DND-41 (cell line): ENCODE data around the gene TMEM121.

ENCODE experiments used
- ATAC-seq: fragments of 200-7000 bp; cut with Tn5 transposase; 3 replicates; pipeline ENCODE4 v1.9.1; 2021; ENCODE audit warnings: low read depth; ENCODE audit not compliant: insufficient read depth
- DNase-seq: peaks from one replicate; pipeline ENCODE4 v3.0.0-alpha.2; 2020
- H2AFZ ChIP-seq: 2 replicates; pipeline ENCODE4 v1.6.0; 2012; ENCODE audit warnings: low read depth, low read length
- H3K27ac ChIP-seq: 2 replicates; pipeline ENCODE4 v1.5.1; 2012; ENCODE audit warnings: low read length, inconsistent platforms
- H3K27me3 ChIP-seq: fragments of 200-600 bp; sonication (generic); 2 replicates; pipeline ENCODE4 v1.6.0; 2012; ENCODE audit warnings: low read length, mild to moderate bottlenecking, inconsistent platforms; ENCODE audit not compliant: insufficient read depth, poor library complexity
- H3K36me3 ChIP-seq: 2 replicates; pipeline ENCODE4 v1.5.1; 2012; ENCODE audit warnings: low read length, inconsistent platforms; ENCODE audit not compliant: insufficient read depth
- H3K4me1 ChIP-seq: 2 replicates; pipeline ENCODE4 v1.5.1; 2012; ENCODE audit warnings: mild to moderate bottlenecking, low read length; ENCODE audit not compliant: insufficient read depth
- H3K4me2 ChIP-seq: 2 replicates; pipeline ENCODE4 v1.6.0; 2012; ENCODE audit warnings: mild to moderate bottlenecking, moderate library complexity, low read length, inconsistent platforms; ENCODE audit not compliant: insufficient read depth
- H3K4me3 ChIP-seq, 2 experiments: fragments of 200-600 bp in 1 of 2; shearing (Covaris generic) in 1 of 2; 2 replicates each; pipeline ENCODE4 v1.5.1; 2012 to 2016; ENCODE audit warnings: inconsistent platforms in 2 of 2, low read length in 2 of 2, mild to moderate bottlenecking in 2 of 2, low read depth in 1 of 2, moderate library complexity in 1 of 2
- H3K79me2 ChIP-seq: 2 replicates; pipeline ENCODE4 v1.6.0; 2012; ENCODE audit warnings: low read length, inconsistent platforms; ENCODE audit not compliant: insufficient read depth
- H3K9ac ChIP-seq: 2 replicates; pipeline ENCODE4 v1.6.0; 2012; ENCODE audit warnings: low read depth, mild to moderate bottlenecking, inconsistent platforms, low read length, moderate library complexity
- H3K9me3 ChIP-seq: 2 replicates; pipeline ENCODE4 v1.5.1; 2012; ENCODE audit warnings: low read length, moderate library complexity, mild to moderate bottlenecking, inconsistent platforms; ENCODE audit not compliant: insufficient read depth, severe bottlenecking
- H4K20me1 ChIP-seq: 2 replicates; pipeline ENCODE4 v1.6.0; 2012; ENCODE audit warnings: low read length; ENCODE audit not compliant: insufficient read depth
- EZH2 ChIP-seq: IDR thresholded peaks from 3 replicates; pipeline ENCODE4 v1.6.1; 2012; ENCODE audit warnings: borderline replicate concordance, low read depth, mild to moderate bottlenecking, moderate library complexity, low read length, inconsistent platforms; ENCODE audit not compliant: severe bottlenecking
- TF ChIP-seq, protein P1 (sequence below): IDR thresholded peaks from 2 replicates; pipeline ENCODE4 v1.5.1; 2012; ENCODE audit warnings: borderline replicate concordance, low read length, moderate library complexity, mild to moderate bottlenecking; ENCODE audit not compliant: poor library complexity, severe bottlenecking; ENCODE audit errors: extremely low read depth

Gene TMEM121

DNA sequence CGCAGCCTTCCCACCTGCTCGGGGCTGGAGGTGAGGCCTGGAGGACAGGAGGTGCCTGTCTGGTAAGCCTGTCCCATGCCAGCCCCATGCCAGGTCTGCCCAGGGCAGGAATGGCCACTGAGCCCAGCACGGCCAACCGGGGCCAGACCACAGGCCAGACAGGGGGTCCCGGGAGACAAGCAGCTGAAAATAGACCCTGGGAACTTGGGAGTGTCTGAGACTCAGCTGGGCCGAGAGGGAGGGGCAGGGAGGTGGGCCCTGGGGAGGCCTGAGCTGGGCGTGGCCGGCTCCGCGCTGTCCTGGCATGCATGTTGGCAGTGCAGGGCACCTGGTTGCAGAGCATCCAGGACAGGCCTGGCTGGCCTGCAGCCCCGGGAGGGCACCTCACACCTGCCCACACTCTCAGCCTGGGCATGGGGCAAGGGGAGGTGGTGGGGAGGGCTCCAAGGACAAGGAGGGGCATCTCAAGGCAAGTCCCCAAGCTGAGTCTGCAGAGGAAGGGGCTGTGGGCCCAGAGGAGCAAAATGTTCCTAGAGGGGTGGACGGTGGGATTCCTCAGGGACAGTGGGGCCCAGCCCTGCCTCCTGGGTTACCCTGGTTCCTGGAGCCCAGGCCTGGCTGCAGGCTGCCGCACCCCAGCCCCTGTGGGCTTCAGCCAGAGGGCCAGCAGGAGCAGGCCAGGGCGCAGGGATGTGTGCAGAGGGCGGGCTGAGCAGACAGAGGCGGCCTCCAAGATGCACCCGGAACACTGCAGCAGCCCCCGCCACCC is 42.9 kb upstream of the TMEM121 start:
- Histone ChIP-seq H3K9me3 (no peaks in the 10 kb centered on the region), H3K36me3 (no peaks in the 10 kb centered on the region), H2AFZ (no peak overlapping the region), H3K79me2 (no peaks in the 10 kb centered on the region), H3K4me1 (peaks cover 37% of the 10 kb centered on the region), H3K4me2 (no peak overlapping the region), H3K4me3 (no peak overlapping the region), H3K9ac (no peak overlapping the region; the same call in 1 of the 2 replicates), H3K27ac (no peak overlapping the region), H3K27me3 (peaks cover 13% of the 10 kb centered on the region), H4K20me1 (peaks cover 9% of the 10 kb centered on the region)
- no peak for DNase-seq
- no peak for ATAC-seq
- no peak for TF ChIP-seq EZH2
- TF ChIP-seq, protein P1, sequence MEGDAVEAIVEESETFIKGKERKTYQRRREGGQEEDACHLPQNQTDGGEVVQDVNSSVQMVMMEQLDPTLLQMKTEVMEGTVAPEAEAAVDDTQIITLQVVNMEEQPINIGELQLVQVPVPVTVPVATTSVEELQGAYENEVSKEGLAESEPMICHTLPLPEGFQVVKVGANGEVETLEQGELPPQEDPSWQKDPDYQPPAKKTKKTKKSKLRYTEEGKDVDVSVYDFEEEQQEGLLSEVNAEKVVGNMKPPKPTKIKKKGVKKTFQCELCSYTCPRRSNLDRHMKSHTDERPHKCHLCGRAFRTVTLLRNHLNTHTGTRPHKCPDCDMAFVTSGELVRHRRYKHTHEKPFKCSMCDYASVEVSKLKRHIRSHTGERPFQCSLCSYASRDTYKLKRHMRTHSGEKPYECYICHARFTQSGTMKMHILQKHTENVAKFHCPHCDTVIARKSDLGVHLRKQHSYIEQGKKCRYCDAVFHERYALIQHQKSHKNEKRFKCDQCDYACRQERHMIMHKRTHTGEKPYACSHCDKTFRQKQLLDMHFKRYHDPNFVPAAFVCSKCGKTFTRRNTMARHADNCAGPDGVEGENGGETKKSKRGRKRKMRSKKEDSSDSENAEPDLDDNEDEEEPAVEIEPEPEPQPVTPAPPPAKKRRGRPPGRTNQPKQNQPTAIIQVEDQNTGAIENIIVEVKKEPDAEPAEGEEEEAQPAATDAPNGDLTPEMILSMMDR: no peak

DNA sequence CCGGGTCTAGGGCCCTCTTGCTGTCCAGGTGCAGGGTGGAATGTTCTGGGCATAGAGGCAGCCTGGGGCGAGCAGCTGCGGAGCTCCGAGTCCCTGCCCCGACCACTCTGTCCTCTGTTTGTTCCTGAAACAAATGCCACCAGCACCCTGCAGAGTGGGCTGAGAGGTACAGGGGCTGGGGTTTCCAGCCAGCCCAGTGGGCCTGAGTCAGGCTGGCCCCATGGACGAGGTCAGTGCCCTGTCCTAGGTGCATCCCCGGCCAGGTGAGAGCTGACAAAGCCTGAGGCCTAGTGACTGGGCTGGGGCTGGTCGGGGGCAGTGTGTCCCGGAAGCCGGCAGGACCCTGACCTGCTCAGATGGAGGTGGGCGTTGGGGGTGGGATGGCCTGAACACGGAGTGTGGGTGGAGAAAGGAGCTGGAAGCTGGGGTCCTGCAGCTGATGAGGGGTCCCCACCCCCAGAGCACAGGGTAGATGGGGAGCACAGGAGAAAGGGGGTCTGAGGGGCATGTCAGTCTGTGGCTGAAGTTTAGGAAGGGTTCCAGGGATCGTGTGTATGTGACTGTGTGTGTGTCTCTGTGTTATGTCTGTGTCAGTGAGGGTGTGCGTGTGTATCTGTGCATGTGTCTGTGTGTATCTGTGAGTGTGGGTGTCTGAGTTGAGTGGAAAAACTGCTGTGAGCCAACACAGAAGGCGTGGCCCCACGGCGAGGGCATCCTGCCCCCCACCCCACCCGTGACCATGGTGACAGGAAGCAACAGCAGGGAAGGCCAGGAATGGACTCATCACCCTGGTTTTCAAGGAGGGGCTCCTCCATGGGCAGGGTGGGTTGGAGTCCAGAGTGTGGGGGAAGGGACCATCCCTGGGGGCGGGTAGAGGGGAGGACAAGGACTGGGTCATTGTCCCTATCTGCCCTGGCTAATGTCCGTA is 42.0 kb upstream of the TMEM121 start:
- peaks cover 12% of the 10 kb centered on the region for H3K27me3 ChIP-seq
- H3K36me3 ChIP-seq: no peaks in the 10 kb centered on the region
- H3K4me1 ChIP-seq: peaks cover 45% of the 10 kb centered on the region

DNA sequence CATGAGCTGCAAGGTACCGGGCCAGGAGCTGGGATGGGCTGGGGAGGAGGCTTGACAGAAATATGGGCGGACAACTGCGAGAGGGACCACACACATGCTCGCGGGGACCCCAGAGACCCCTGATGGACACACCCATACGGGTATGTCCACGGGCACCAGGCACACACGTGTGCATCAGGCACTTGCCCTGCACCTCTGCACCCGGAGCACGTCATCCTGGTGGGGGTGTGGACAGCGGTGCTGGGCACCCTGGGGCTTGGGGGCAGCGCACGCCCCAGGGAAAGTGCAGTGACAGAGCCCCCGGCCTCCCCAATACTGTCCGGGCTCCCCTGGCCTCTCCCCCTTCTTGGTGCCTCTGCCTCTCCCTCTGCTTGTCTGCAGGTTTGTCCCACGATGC is 41.4 kb upstream of the TMEM121 start:
- Histone ChIP-seq H3K27ac (no peak overlapping the region), H4K20me1 (peaks cover 7% of the 10 kb centered on the region), H3K36me3 (no peaks in the 10 kb centered on the region), H3K79me2 (no peaks in the 10 kb centered on the region), H2AFZ (no peak overlapping the region), H3K4me2 (no peak overlapping the region), H3K4me1 (peaks cover 48% of the 10 kb centered on the region), H3K9ac (no peak overlapping the region), H3K4me3 (no peak overlapping the region), H3K27me3 (peaks cover 5% of the 10 kb centered on the region), H3K9me3 (no peaks in the 10 kb centered on the region)
- ATAC-seq (no peak), DNase-seq (no peak)
- TF ChIP-seq EZH2: no peak
- TF ChIP-seq, protein P1: no peak

More for the DNA sequence above, 42.0 kb upstream of the TMEM121 start:
- Histone ChIP-seq H3K4me3 (no peak overlapping the region), H3K79me2 (no peaks in the 10 kb centered on the region), H3K9ac (no peak overlapping the region), H3K27ac (no peak overlapping the region), H3K4me2 (no peak overlapping the region), H2AFZ (no peak overlapping the region), H3K9me3 (no peaks in the 10 kb centered on the region), H4K20me1 (peaks cover 9% of the 10 kb centered on the region)
- TF ChIP-seq, protein P1: no peak
- TF ChIP-seq EZH2: no peak
- ATAC-seq: no peak
- DNase-seq: no peak
